BE2C (cell line): ENCODE measurements around the gene CDNF.

Experiments used
- DNase-seq: peaks from one replicate; pipeline ENCODE4 v3.0.0-alpha.2; 2020
- H3K27me3 ChIP-seq: fragments of 250-450 bp; sonication (Bioruptor Pico); 2 replicates; pipeline ENCODE4 v1.5.1; 2020; ENCODE audit warnings: mild to moderate bottlenecking
- H3K36me3 ChIP-seq: fragments of 250-450 bp; sonication (Bioruptor Pico); 2 replicates; pipeline ENCODE4 v1.5.1; 2020; ENCODE audit warnings: mild to moderate bottlenecking
- H3K4me1 ChIP-seq: fragments of 250-450 bp; sonication (Bioruptor Pico); 2 replicates; pipeline ENCODE4 v1.5.1; 2020
- H3K4me3 ChIP-seq: 2 replicates; pipeline ENCODE4 v1.5.1; 2011; ENCODE audit warnings: low read depth, low read length
- H3K9me3 ChIP-seq: fragments of 250-450 bp; sonication (Bioruptor Pico); 2 replicates; pipeline ENCODE4 v1.5.1; 2020
- CTCF ChIP-seq: IDR thresholded peaks from 2 replicates; pipeline ENCODE4 v1.5.1; 2012; ENCODE audit warnings: mild to moderate bottlenecking, low read depth, low read length

CDNF gene

GRCh38 chr10:14843327-14843988 lies 5.6 kb upstream of the CDNF start:
- H3K4me1 ChIP-seq = no peaks in the 10 kb centered on the region
- no peak for DNase-seq
- no peak overlapping the region for H3K4me3 ChIP-seq
- no peak for TF ChIP-seq CTCF
- no peaks in the 10 kb centered on the region for H3K27me3 ChIP-seq
- H3K36me3 ChIP-seq = peaks cover 48% of the 10 kb centered on the region
- no peaks in the 10 kb centered on the region for H3K9me3 ChIP-seq

GRCh38 chr10:14840178-14840577 lies 2.3 kb upstream of the CDNF start:
- Histone ChIP-seq H3K4me3 (no peak overlapping the region), H3K27me3 (no peaks in the 10 kb centered on the region), H3K9me3 (no peaks in the 10 kb centered on the region), H3K36me3 (peaks cover 43% of the 10 kb centered on the region), H3K4me1 (no peaks in the 10 kb centered on the region)
- TF ChIP-seq CTCF = no peak
- no peak for DNase-seq

GRCh38 chr10:14839305-14839695 lies 1.5 kb upstream of the CDNF start:
- Histone ChIP-seq H3K9me3 (no peaks in the 10 kb centered on the region), H3K4me3 (peak overlapping the region; percentile 96), H3K36me3 (peaks cover 39% of the 10 kb centered on the region), H3K4me1 (no peaks in the 10 kb centered on the region), H3K27me3 (no peaks in the 10 kb centered on the region)
- no peak for TF ChIP-seq CTCF
- peak; percentile 11 for DNase-seq

GRCh38 chr10:14838582-14839304 lies 906 bp upstream of the CDNF start:
- Histone ChIP-seq H3K27me3 (no peaks in the 10 kb centered on the region), H3K36me3 (peaks cover 34% of the 10 kb centered on the region), H3K4me1 (no peaks in the 10 kb centered on the region), H3K9me3 (no peaks in the 10 kb centered on the region), H3K4me3 (peak overlapping the region; percentile 96)
- DNase-seq = peak; percentile 45
- no peak for TF ChIP-seq CTCF

- no peak for TF ChIP-seq CTCF
- H3K27me3 ChIP-seq = no peaks in the 10 kb centered on the region
These were observed 657 bp downstream of the CDNF start for GRCh38 chr10:14837003-14837756.

GRCh38 chr10:14836208-14836607 lies 1.6 kb downstream of the CDNF start:
- TF ChIP-seq CTCF = no peak
- Histone ChIP-seq H3K36me3 (peaks cover 9% of the 10 kb centered on the region), H3K4me3 (no peak overlapping the region), H3K27me3 (no peaks in the 10 kb centered on the region), H3K4me1 (no peaks in the 10 kb centered on the region), H3K9me3 (no peaks in the 10 kb centered on the region)
- no peak for DNase-seq

More at GRCh38 chr10:14837003-14837756, 657 bp downstream of the CDNF start:
- Histone ChIP-seq H3K4me1 (no peaks in the 10 kb centered on the region), H3K4me3 (peak overlapping the region; percentile 96), H3K9me3 (no peaks in the 10 kb centered on the region), H3K36me3 (peaks cover 18% of the 10 kb centered on the region)
- no peak for DNase-seq
